GM18951 (cell line): ENCODE data around the gene NUDCD3.

ENCODE experiments used
- POLR2A ChIP-seq: IDR thresholded peaks from 4 replicates; pipeline ENCODE4 v1.6.1; 2011; ENCODE audit warnings: mild to moderate bottlenecking; ENCODE audit not compliant: insufficient read length, insufficient read depth; ENCODE audit errors: extremely low read depth
- in situ Hi-C: fragments of 300-500 bp; cut with MboI; formaldehyde crosslinking; loops from one replicate; pipeline ENCODE4 v1.12.0; 2022; ENCODE audit warnings: low sequenced_read_pairs, mixed read lengths, inconsistent platforms; ENCODE audit not compliant: unreplicated experiment

The NUDCD3 gene

GRCh38 chr7:44330331-44330730 is 160.1 kb downstream of the NUDCD3 start:
- TF ChIP-seq POLR2A, result no peak
- in situ Hi-C loops, result no loop called here

- in situ Hi-C loops, result no loop called here
- no peak for TF ChIP-seq POLR2A
These were observed 160.6 kb downstream of the NUDCD3 start for GRCh38 chr7:44329888-44330287.
